HCT116 (cell line): ENCODE results near the gene FAM13C. TPM values are rescaled to one million over a fixed set of nuclear protein-coding genes. Genes with fewer than 3 reads are reported as not detected.

ENCODE experiments used
- ATAC-seq: fragments of 200-7000 bp; cut with Tn5 transposase; 2 replicates; pipeline ENCODE4 v1.9.1; 2020; ENCODE audit warnings: mild to moderate bottlenecking, moderate library complexity
- BruUV-seq: library from RNA; stranded (reverse); fragments of 400-500 nt; replicated peaks from 2 replicates; lab custom pipeline; 2021; lab: Mats Ljungman, UMichigan
- CTCF ChIA-PET: fragments of 300-600 bp; sonication (Branson Sonifier 250); formaldehyde crosslinking; loops from one replicate; lab custom pipeline; 2021; ENCODE audit warnings: antibody characterized with exemption; lab: Charles Lee
- POLR2A ChIA-PET: fragments of 300-600, 350-600 bp; sonication (Branson Sonifier 250); formaldehyde crosslinking; loops from one replicate; lab custom pipeline; 2021; ENCODE audit warnings: antibody characterized with exemption; lab: Charles Lee
- RAD21 ChIA-PET, 2 experiments: fragments of 300-600 bp; sonication (Branson Sonifier 250); formaldehyde crosslinking; loops; one replicate each; lab custom pipeline; 2023; ENCODE audit warnings: low total read pairs in 2 of 2; ENCODE audit not compliant: uncharacterized antibody in 2 of 2, unreplicated experiment in 2 of 2, low non-redundant PET in 1 of 2; lab: Charles Lee
- DNase-seq: peaks from one replicate; pipeline ENCODE4 v3.0.0-alpha.2; 2010; ENCODE audit warnings: low read depth, low spot score
- H2AFZ ChIP-seq: fragments of 200-600 bp; shearing (Covaris generic), sonication (generic); 2 replicates; pipeline ENCODE4 v1.6.1; 2017; ENCODE audit warnings: low read depth, mixed run types, mixed read lengths, antibody characterized with exemption, low read length; ENCODE audit not compliant: poor library complexity, severe bottlenecking
- H3K27ac ChIP-seq: 2 replicates; pipeline ENCODE4 v1.5.1; 2012; ENCODE audit warnings: low read depth, low read length
- H3K27me3 ChIP-seq: fragments of 200-600 bp; sonication (generic); 2 replicates; pipeline ENCODE4 v1.6.1; 2016; ENCODE audit warnings: mixed run types, low read length, mixed read lengths; ENCODE audit not compliant: insufficient read depth
- H3K36me3 ChIP-seq, 2 experiments: fragments of 200-500 bp in 1 of 2; fragments of 200-600 bp in 1 of 2; sonication (Bioruptor generic) in 1 of 2; sonication (generic) in 1 of 2; 2 replicates each; pipeline versions ENCODE4 v1.5.1 to v1.6.1; 2014 to 2016; ENCODE audit warnings: low read length in 2 of 2, inconsistent platforms in 1 of 2, mixed read lengths in 1 of 2, mixed run types in 1 of 2; ENCODE audit not compliant: insufficient read depth in 2 of 2, control insufficient read depth in 1 of 2
- H3K4me1 ChIP-seq, 2 experiments: fragments of 200-600 bp in 1 of 2; sonication (generic) in 1 of 2; 2 replicates each; pipeline versions ENCODE4 v1.5.1 to v1.6.1; 2012 to 2017; ENCODE audit warnings: low read length in 2 of 2, inconsistent platforms in 1 of 2, mild to moderate bottlenecking in 1 of 2, mixed read lengths in 1 of 2, mixed run types in 1 of 2, moderate library complexity in 1 of 2; ENCODE audit not compliant: insufficient read depth in 2 of 2, control insufficient read depth in 1 of 2
- H3K4me2 ChIP-seq: fragments of 200-600 bp; sonication (generic); 2 replicates; pipeline ENCODE4 v1.6.1; 2017; ENCODE audit warnings: mixed run types, low read length, mixed read lengths
- H3K4me3 ChIP-seq, 2 experiments: fragments of 200-600 bp in 1 of 2; sonication (generic) in 1 of 2; replicated peaks in 1 of 2; 2 replicates each; pipeline ENCODE4 v1.5.1; 2011 to 2016; ENCODE audit warnings: low read length in 2 of 2, control low read depth in 1 of 2, low read depth in 1 of 2, mild to moderate bottlenecking in 1 of 2, mixed read lengths in 1 of 2, mixed run types in 1 of 2
- H3K79me2 ChIP-seq: fragments of 200-600 bp; sonication (generic); 2 replicates; pipeline ENCODE4 v1.6.1; 2017; ENCODE audit warnings: mild to moderate bottlenecking, mixed run types, low read length, moderate library complexity, mixed read lengths; ENCODE audit not compliant: insufficient read depth
- H3K9ac ChIP-seq: fragments of 200-600 bp; sonication (generic); 2 replicates; pipeline ENCODE4 v1.6.1; 2016; ENCODE audit warnings: low read length, mixed read lengths
- H3K9me2 ChIP-seq: fragments of 200-600 bp; sonication (generic), shearing (Covaris generic); 2 replicates; pipeline ENCODE4 v1.6.1; 2017; ENCODE audit warnings: mixed run types, mild to moderate bottlenecking, moderate library complexity; ENCODE audit not compliant: insufficient read depth
- H3K9me3 ChIP-seq, 2 experiments: fragments of 200-500 bp in 1 of 2; fragments of 200-600 bp in 1 of 2; sonication (Bioruptor generic) in 1 of 2; sonication (generic) in 1 of 2; 2 replicates each; pipeline ENCODE4 v1.6.1; 2014 to 2017; ENCODE audit warnings: low read length in 2 of 2, mixed read lengths in 2 of 2, inconsistent platforms in 1 of 2, low read depth in 1 of 2, mild to moderate bottlenecking in 1 of 2, mixed run types in 1 of 2, moderate library complexity in 1 of 2; ENCODE audit not compliant: control insufficient read depth in 1 of 2, insufficient read depth in 1 of 2
- H4K20me1 ChIP-seq: fragments of 200-600 bp; sonication (generic), shearing (Covaris generic); 2 replicates; pipeline ENCODE4 v1.6.1; 2017; ENCODE audit warnings: mixed run types, mild to moderate bottlenecking, moderate library complexity; ENCODE audit not compliant: insufficient read depth
- ATF3 ChIP-seq: IDR thresholded peaks from 2 replicates; pipeline ENCODE4 v1.6.1; 2012
- CEBPB ChIP-seq: IDR thresholded peaks from 2 replicates; pipeline ENCODE4 v1.6.1; 2012; ENCODE audit warnings: low read depth
- EGR1 ChIP-seq: IDR thresholded peaks from 2 replicates; pipeline ENCODE4 v1.6.1; 2012; ENCODE audit warnings: low read depth
- ELF1 ChIP-seq: IDR thresholded peaks from 2 replicates; pipeline ENCODE4 v1.6.1; 2012; ENCODE audit warnings: low read depth, borderline replicate concordance
- EZH2phosphoT487 ChIP-seq: fragments of 200-600 bp; IDR thresholded peaks from 2 replicates; pipeline ENCODE4 v1.6.1; 2018; ENCODE audit warnings: antibody characterized with exemption, borderline replicate concordance
- JUND ChIP-seq: IDR thresholded peaks from 2 replicates; pipeline ENCODE4 v1.6.1; 2012
- POLR2AphosphoS5 ChIP-seq: IDR thresholded peaks from 2 replicates; pipeline ENCODE4 v1.6.1; 2011; ENCODE audit warnings: mild to moderate bottlenecking, low read depth, low read length, moderate library complexity
- RAD21 ChIP-seq: IDR thresholded peaks from 2 replicates; pipeline ENCODE4 v1.6.1; 2012; ENCODE audit warnings: low read depth, mild to moderate bottlenecking
- ZFX ChIP-seq: fragments of 450-650 bp; IDR thresholded peaks from 2 replicates; pipeline ENCODE4 v1.6.1; 2017
- intact Hi-C: fragments of 100-400 bp; cut with micrococcal nuclease; formaldehyde crosslinking; loops from 2 replicates; pipeline ENCODE4 v1.10.0; 2022
- total RNA-seq: library from RNA; stranded (reverse); gene quantifications from one replicate; pipeline ENCODE4 v1.2.1, GENCODE V29; 2021; ENCODE audit not compliant: unreplicated experiment
- TF ChIP-seq, protein P1 (sequence below): IDR thresholded peaks from 2 replicates; pipeline ENCODE4 v1.6.1; 2011; ENCODE audit warnings: mild to moderate bottlenecking, low read length, moderate library complexity; ENCODE audit not compliant: insufficient replicate concordance; ENCODE audit errors: extremely low read depth
- TF ChIP-seq, protein P2 (sequence below): IDR thresholded peaks from 2 replicates; pipeline ENCODE4 v1.6.1; 2012

FAM13C gene
- total RNA-seq, 1 experiment from 2014 or later, result 0.42 TPM

- ATAC-seq, result no peak
- no peaks in the 10 kb centered on the region for H3K9me3 ChIP-seq
- H2AFZ ChIP-seq, result no peak overlapping the region
- RAD21 ChIA-PET, result no interaction called here
- no peaks in the 10 kb centered on the region for H4K20me1 ChIP-seq
- H3K79me2 ChIP-seq, result no peaks in the 10 kb centered on the region
- intact Hi-C loops, result no loop called here
- POLR2A ChIA-PET, result no interaction called here
- no peak overlapping the region for H3K4me2 ChIP-seq
- peaks cover 2% of the 10 kb centered on the region; the same call in 1 of the 2 replicates for H3K27me3 ChIP-seq
- H3K9me2 ChIP-seq, result no peaks in the 10 kb centered on the region
- BruUV-seq, result no TSS peak
- no peaks in the 10 kb centered on the region for H3K36me3 ChIP-seq
- no peak overlapping the region for H3K4me3 ChIP-seq
- no peak overlapping the region for H3K9ac ChIP-seq
- no peak for TF ChIP-seq POLR2AphosphoS5
- no peak for TF ChIP-seq EZH2phosphoT487
- no peak for TF ChIP-seq ATF3
- TF ChIP-seq EGR1, result no peak
- no peak for TF ChIP-seq CEBPB
- no peak for TF ChIP-seq JUND
- TF ChIP-seq, protein P1, sequence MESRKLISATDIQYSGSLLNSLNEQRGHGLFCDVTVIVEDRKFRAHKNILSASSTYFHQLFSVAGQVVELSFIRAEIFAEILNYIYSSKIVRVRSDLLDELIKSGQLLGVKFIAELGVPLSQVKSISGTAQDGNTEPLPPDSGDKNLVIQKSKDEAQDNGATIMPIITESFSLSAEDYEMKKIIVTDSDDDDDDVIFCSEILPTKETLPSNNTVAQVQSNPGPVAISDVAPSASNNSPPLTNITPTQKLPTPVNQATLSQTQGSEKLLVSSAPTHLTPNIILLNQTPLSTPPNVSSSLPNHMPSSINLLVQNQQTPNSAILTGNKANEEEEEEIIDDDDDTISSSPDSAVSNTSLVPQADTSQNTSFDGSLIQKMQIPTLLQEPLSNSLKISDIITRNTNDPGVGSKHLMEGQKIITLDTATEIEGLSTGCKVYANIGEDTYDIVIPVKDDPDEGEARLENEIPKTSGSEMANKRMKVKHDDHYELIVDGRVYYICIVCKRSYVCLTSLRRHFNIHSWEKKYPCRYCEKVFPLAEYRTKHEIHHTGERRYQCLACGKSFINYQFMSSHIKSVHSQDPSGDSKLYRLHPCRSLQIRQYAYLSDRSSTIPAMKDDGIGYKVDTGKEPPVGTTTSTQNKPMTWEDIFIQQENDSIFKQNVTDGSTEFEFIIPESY, result no peak
- TF ChIP-seq ELF1, result no peak
- TF ChIP-seq ZFX, result no peak
- TF ChIP-seq, protein P2, sequence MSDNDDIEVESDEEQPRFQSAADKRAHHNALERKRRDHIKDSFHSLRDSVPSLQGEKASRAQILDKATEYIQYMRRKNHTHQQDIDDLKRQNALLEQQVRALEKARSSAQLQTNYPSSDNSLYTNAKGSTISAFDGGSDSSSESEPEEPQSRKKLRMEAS, result no peak
- no peak for TF ChIP-seq RAD21
- DNase-seq, result no peak
- no peaks in the 10 kb centered on the region for H3K4me1 ChIP-seq
- CTCF ChIA-PET, result no interaction called here
- H3K27ac ChIP-seq, result no peak overlapping the region
These were observed 46.9 kb downstream of the FAM13C start for GRCh38 chr10:59315465-59315864.
